ENCODE data around the gene PI4K2A. TPM values are rescaled to one million over a fixed set of nuclear protein-coding genes. Genes with fewer than 3 reads are reported as not detected.
"Not testable (repeated sequence)": the region's sequence is repeated elsewhere in the genome, so short reads cannot be mapped to it uniquely, and the experiment has no call there.

PI4K2A gene
- total RNA-seq, 1 donor: 6.5 TPM

- DNase-seq (ENCODE audit: low read depth in 2 of 3, low spot score in 2 of 3): no peak
Measured at GRCh38 chr10:97667463-97667862, 27.0 kb downstream of the PI4K2A start.

- DNase-seq (ENCODE audit: low read depth in 2 of 3, low spot score in 2 of 3): no peak
Measured at GRCh38 chr10:97669571-97669970, 29.1 kb downstream of the PI4K2A start.

GRCh38 chr10:97673736-97674525 lies 33.5 kb downstream of the PI4K2A start:
- DNase-seq (ENCODE audit: low read depth in 2 of 3, low spot score in 2 of 3): no peak

GRCh38 chr10:97675222-97675621 lies 34.8 kb downstream of the PI4K2A start:
- DNase-seq (ENCODE audit: low read depth in 2 of 3, low spot score in 2 of 3): no peak

GRCh38 chr10:97676770-97677581 lies 36.5 kb downstream of the PI4K2A start:
- DNase-seq (ENCODE audit: low read depth in 2 of 3, low spot score in 2 of 3): peak; percentile 37 to 60 (median 57)

GRCh38 chr10:97679594-97679993 lies 39.1 kb downstream of the PI4K2A start:
- no peak for DNase-seq (ENCODE audit: low read depth in 2 of 3, low spot score in 2 of 3)

- DNase-seq (ENCODE audit: low read depth in 2 of 3, low spot score in 2 of 3): no peak
Measured at GRCh38 chr10:97682042-97682441, 41.6 kb downstream of the PI4K2A start.

GRCh38 chr10:97683556-97684367 lies 43.3 kb downstream of the PI4K2A start:
- DNase-seq (ENCODE audit: low read depth in 2 of 3, low spot score in 2 of 3): no peak

GRCh38 chr10:97684368-97684713 lies 43.9 kb downstream of the PI4K2A start:
- not testable (repeated sequence) for DNase-seq (ENCODE audit: low read depth in 2 of 3, low spot score in 2 of 3)

GRCh38 chr10:97684866-97685394 lies 44.5 kb downstream of the PI4K2A start:
- no peak for DNase-seq (ENCODE audit: low read depth in 2 of 3, low spot score in 2 of 3)

GRCh38 chr10:97685395-97685958 lies 45.0 kb downstream of the PI4K2A start:
- DNase-seq (ENCODE audit: low read depth in 2 of 3, low spot score in 2 of 3): no peak

GRCh38 chr10:97686301-97686961 lies 46.0 kb downstream of the PI4K2A start:
- DNase-seq (ENCODE audit: low read depth in 2 of 3, low spot score in 2 of 3): no peak

- peak; percentile 89 to 97 (median 97) for DNase-seq (ENCODE audit: low read depth in 2 of 3, low spot score in 2 of 3)
Measured at GRCh38 chr10:97686962-97687784, 46.7 kb downstream of the PI4K2A start, which contains the start of gene AVPI1. Gene AVPI1, minus strand, starts transcription at chr10:97687241. Its CDS starts 7,336 bp downstream, at chr10:97679905.

GRCh38 chr10:97687785-97688781 lies 47.6 kb downstream of the PI4K2A start:
- no peak for DNase-seq (ENCODE audit: low read depth in 2 of 3, low spot score in 2 of 3)

GRCh38 chr10:97689559-97690020 lies 49.1 kb downstream of the PI4K2A start:
- no peak for DNase-seq (ENCODE audit: low read depth in 2 of 3, low spot score in 2 of 3)

- DNase-seq (ENCODE audit: low read depth in 2 of 3, low spot score in 2 of 3): no peak
Measured at GRCh38 chr10:97690133-97690532, 49.7 kb downstream of the PI4K2A start.

- not testable (repeated sequence) for DNase-seq (ENCODE audit: low read depth in 2 of 3, low spot score in 2 of 3)
Measured at GRCh38 chr10:97698072-97698655, 57.7 kb downstream of the PI4K2A start.

Data from hematopoietic multipotent progenitor cell (in vitro differentiated cells).